T-helper 17 cell (primary cell): Measurements from ENCODE around the gene PCSK1N. TPM values are rescaled to one million over a fixed set of nuclear protein-coding genes. Genes with fewer than 3 reads are reported as not detected.

Source experiments
- ATAC-seq: fragments of 150-1000 bp; cut with Tn5 transposase; 2 replicates; pipeline ENCODE4 v1.10.0; 2021; ENCODE audit warnings: mild to moderate bottlenecking, moderate library complexity
- DNase-seq, 3 donors: peaks; one replicate each; pipeline versions ENCODE4 v3.0.0 to v3.0.0-alpha.2; 2020 to 2021
- H3K9me3 ChIP-seq: one replicate; pipeline ENCODE4 v1.7.0; 2013; ENCODE audit warnings: low read length, mild to moderate bottlenecking; ENCODE audit not compliant: control insufficient read depth, poor library complexity, severe bottlenecking
- H3K27ac Mint-ChIP-seq: one replicate; pipeline ENCODE4 v1.8.0; 2022; ENCODE audit warnings: mild to moderate bottlenecking, moderate library complexity, mixed read lengths
- H3K27me3 Mint-ChIP-seq: one replicate; pipeline ENCODE4 v1.8.0; 2022; ENCODE audit warnings: mixed read lengths
- H3K36me3 Mint-ChIP-seq: one replicate; pipeline ENCODE4 v1.8.0; 2022; ENCODE audit warnings: low read depth, mixed read lengths
- H3K4me1 Mint-ChIP-seq: one replicate; pipeline ENCODE4 v1.8.0; 2022; ENCODE audit warnings: mild to moderate bottlenecking, mixed read lengths
- H3K4me3 Mint-ChIP-seq: one replicate; pipeline ENCODE4 v1.8.0; 2022; ENCODE audit warnings: mild to moderate bottlenecking, moderate library complexity, mixed read lengths
- total RNA-seq, 4 donors: library from RNA in 2 of 4; stranded (reverse) in 2 of 4; gene quantifications; one replicate each; pipeline ENCODE4 v1.2.3 and lab custom pipeline; 2022 to 2026

The PCSK1N gene
- total RNA-seq, 2 donors from 2014 or later, result 9.6 to 14.2 TPM

- Mint-ChIP-seq H3K36me3 (peaks cover 2% of the 10 kb centered on the region), H3K4me3 (no peak overlapping the region), H3K4me1 (peaks cover 2% of the 10 kb centered on the region), H3K27ac (no peak overlapping the region), H3K27me3 (peaks cover 11% of the 10 kb centered on the region)
- ATAC-seq (no peak), DNase-seq (no peak)
- H3K9me3 ChIP-seq, result no peaks in the 10 kb centered on the region
Observed at GRCh38 chrX:48781705-48782104, 53.7 kb downstream of the PCSK1N start.

Other genes starting within 250 kb of the PCSK1N start
- 10 to 100 TPM; 49.1 to 53.3 TPM for gene WDR13, start 238.1 kb downstream of the PCSK1N start, total RNA-seq
- 100 to 1,000 TPM in 1 of 2 donors, 10 to 100 TPM in 1; 86.0 to 105 TPM for gene WAS, start 151.8 kb downstream of the PCSK1N start, total RNA-seq
- 1 to 10 TPM; 5.8 to 6.4 TPM for gene SUV39H1, start 138.9 kb downstream of the PCSK1N start, total RNA-seq
- not detected for gene GLOD5, start 73.9 kb downstream of the PCSK1N start, total RNA-seq
- 1 to 10 TPM in 1 of 2 donors, under 1 TPM in 1; 0.32 to 7.6 TPM for gene GATA1, start 49.0 kb downstream of the PCSK1N start, total RNA-seq
- gene HDAC6, start 33.5 kb downstream of the PCSK1N start, total RNA-seq, result 10 to 100 TPM; 83.4 to 84.4 TPM
- gene ERAS, start 9.1 kb downstream of the PCSK1N start, total RNA-seq, result not detected
- gene TIMM17B, start 62.2 kb upstream of the PCSK1N start, total RNA-seq, result 10 to 100 TPM; 33.6 to 41.9 TPM
- gene PQBP1, start 62.3 kb upstream of the PCSK1N start, total RNA-seq, result 10 to 100 TPM; 66.7 to 68.8 TPM
- gene SLC35A2, start 76.0 kb upstream of the PCSK1N start, total RNA-seq, result 10 to 100 TPM; 34.8 to 50.7 TPM
- 100 to 1,000 TPM; 301 to 481 TPM for gene PIM2, start 83.4 kb upstream of the PCSK1N start, total RNA-seq
- gene OTUD5, start 122.0 kb upstream of the PCSK1N start, total RNA-seq, result 10 to 100 TPM; 91.0 to 91.6 TPM
- 1 to 10 TPM; 2.2 to 3.2 TPM for gene KCND1, start 136.2 kb upstream of the PCSK1N start, total RNA-seq
- gene GRIPAP1, start 166.7 kb upstream of the PCSK1N start, total RNA-seq, result 100 to 1,000 TPM; 107 to 123 TPM
- gene TFE3, start 207.7 kb upstream of the PCSK1N start, total RNA-seq, result 10 to 100 TPM; 38.9 to 46.4 TPM
- gene CCDC120, start 223.4 kb upstream of the PCSK1N start, total RNA-seq, result 10 to 100 TPM; 10.8 to 11.8 TPM
- gene PRAF2, start 238.4 kb upstream of the PCSK1N start, total RNA-seq, result 10 to 100 TPM; 18.8 to 20.6 TPM
- gene WDR45, start 244.3 kb upstream of the PCSK1N start, total RNA-seq, result 10 to 100 TPM; 69.9 to 73.5 TPM